Panc1 (cell line): ENCODE data around the gene MEIS1. TPM values are rescaled to one million over a fixed set of nuclear protein-coding genes. Genes with fewer than 3 reads are reported as not detected.

ENCODE experiments used
- ATAC-seq: fragments of 200-7000 bp; cut with Tn5 transposase; 2 replicates; pipeline ENCODE4 v1.9.1; 2020; ENCODE audit warnings: mild to moderate bottlenecking, moderate library complexity
- BruUV-seq: library from RNA; stranded (reverse); fragments of 400-500 nt; replicated peaks from 2 replicates; lab custom pipeline; 2021; lab: Mats Ljungman, UMichigan
- CTCF ChIA-PET: fragments of 300-600 bp; sonication (Branson Sonifier 250); formaldehyde crosslinking; loops from one replicate; lab custom pipeline; 2022; ENCODE audit warnings: antibody characterized with exemption; lab: Charles Lee
- POLR2A ChIA-PET: fragments of 300-600 bp; sonication (Branson Sonifier 250); formaldehyde crosslinking; loops from one replicate; lab custom pipeline; 2022; ENCODE audit warnings: antibody characterized with exemption; lab: Charles Lee
- DNase-seq: peaks from one replicate; pipeline ENCODE4 v3.0.0-alpha.2; 2010; ENCODE audit warnings: low read depth, low spot score
- H3K27ac ChIP-seq: 2 replicates; pipeline ENCODE4 v1.5.1; 2011; ENCODE audit warnings: mild to moderate bottlenecking, low read length, inconsistent platforms
- H3K27me3 ChIP-seq: fragments of 200-500 bp; sonication (Bioruptor generic); 2 replicates; pipeline ENCODE4 v1.6.0; 2014; ENCODE audit warnings: low read length, inconsistent platforms; ENCODE audit not compliant: control insufficient read depth, insufficient read depth
- H3K36me3 ChIP-seq: fragments of 200-500 bp; sonication (Bioruptor generic); 2 replicates; pipeline ENCODE4 v1.5.1; 2014; ENCODE audit warnings: inconsistent platforms, mild to moderate bottlenecking, low read length, moderate library complexity; ENCODE audit not compliant: control insufficient read depth, insufficient read depth
- H3K4me1 ChIP-seq: 2 replicates; pipeline ENCODE4 v1.5.1; 2011; ENCODE audit warnings: inconsistent platforms, mild to moderate bottlenecking, low read length, moderate library complexity; ENCODE audit not compliant: control insufficient read depth, insufficient read depth
- H3K4me3 ChIP-seq, 2 experiments: 2 replicates each; pipeline ENCODE4 v1.5.1; 2011 to 2012; ENCODE audit warnings: low read depth in 2 of 2, low read length in 2 of 2, mild to moderate bottlenecking in 2 of 2, inconsistent platforms in 1 of 2, moderate library complexity in 1 of 2
- H3K9me3 ChIP-seq: fragments of 200-500 bp; sonication (Bioruptor generic); 2 replicates; pipeline ENCODE4 v1.5.1; 2014; ENCODE audit warnings: low read depth, mild to moderate bottlenecking, inconsistent platforms, low read length, moderate library complexity; ENCODE audit not compliant: control insufficient read depth, insufficient read depth
- CTCF ChIP-seq: fragments of 450-650 bp; IDR thresholded peaks from 2 replicates; pipeline ENCODE4 v1.5.1; 2017; ENCODE audit warnings: mild to moderate bottlenecking
- POLR2AphosphoS5 ChIP-seq: IDR thresholded peaks from 2 replicates; pipeline ENCODE4 v1.6.1; 2012; ENCODE audit warnings: mild to moderate bottlenecking, low read depth, low read length, moderate library complexity
- REST ChIP-seq, 2 experiments: IDR thresholded peaks; 2 replicates each; pipeline ENCODE4 v1.6.1; 2011 to 2012; ENCODE audit warnings: low read depth in 2 of 2, control low read depth in 1 of 2, low read length in 1 of 2, mild to moderate bottlenecking in 1 of 2, moderate library complexity in 1 of 2; ENCODE audit not compliant: insufficient read depth in 1 of 2
- SIN3A ChIP-seq: IDR thresholded peaks from 2 replicates; pipeline ENCODE4 v1.6.1; 2012; ENCODE audit warnings: low read depth, mild to moderate bottlenecking, low read length, moderate library complexity, borderline replicate concordance; ENCODE audit not compliant: insufficient read depth
- TCF7L2 ChIP-seq: IDR thresholded peaks from 2 replicates; pipeline ENCODE4 v1.6.1; 2011; ENCODE audit warnings: mild to moderate bottlenecking, low read depth, low read length, inconsistent platforms
- in situ Hi-C: cut with HindIII; loops from 2 replicates; pipeline ENCODE4 v1.10.0; 2016; ENCODE audit warnings: low sequenced_read_pairs, low pct_unique_long_range_greater_than_20kb
- intact Hi-C: fragments of 100-400 bp; cut with micrococcal nuclease; formaldehyde crosslinking; loops from one replicate; pipeline ENCODE4 v1.10.0; 2022; ENCODE audit not compliant: unreplicated experiment
- total RNA-seq: library from RNA; stranded (reverse); gene quantifications from one replicate; pipeline ENCODE4 v1.2.1, GENCODE V29; 2021; ENCODE audit not compliant: unreplicated experiment

MEIS1 gene
- total RNA-seq, 1 experiment from 2014 or later = 2.0 TPM

GRCh38 chr2:66466433-66466832, 31.5 kb downstream of the MEIS1 start:
- intact Hi-C loops = no loop called here
- ATAC-seq (no peak), DNase-seq (no peak)
- H3K36me3 ChIP-seq = no peaks in the 10 kb centered on the region
- H3K4me3 ChIP-seq = no peak overlapping the region
- in situ Hi-C loops = no loop called here
- ChIA-PET CTCF (no interaction called here), POLR2A (no interaction called here)
- TF ChIP-seq CTCF (no peak), REST (IDR thresholded peaks at IDR 0.05; ENCODE audit: insufficient read depth in 1 of 2, low read depth in 2 of 2, low read length in 1 of 2) (no peak), TCF7L2 (no peak), POLR2AphosphoS5 (no peak), SIN3A (no peak)
- no peaks in the 10 kb centered on the region for H3K9me3 ChIP-seq
- H3K27me3 ChIP-seq = peaks cover 2% of the 10 kb centered on the region
- no peak overlapping the region for H3K27ac ChIP-seq
- H3K4me1 ChIP-seq = no peaks in the 10 kb centered on the region
- no TSS peak for BruUV-seq

- DNase-seq = no peak
- ChIA-PET POLR2A (no interaction called here), CTCF (no interaction called here)
- Histone ChIP-seq H3K9me3 (no peaks in the 10 kb centered on the region), H3K27ac (no peak overlapping the region), H3K36me3 (no peaks in the 10 kb centered on the region), H3K27me3 (peaks cover 2% of the 10 kb centered on the region), H3K4me1 (no peaks in the 10 kb centered on the region), H3K4me3 (no peak overlapping the region)
- in situ Hi-C loops (no loop called here), intact Hi-C loops (no loop called here)
- TF ChIP-seq TCF7L2 (no peak), SIN3A (no peak), CTCF (no peak), POLR2AphosphoS5 (no peak), REST (IDR thresholded peaks at IDR 0.05; ENCODE audit: insufficient read depth in 1 of 2, low read depth in 2 of 2, low read length in 1 of 2) (no peak)
- BruUV-seq = no TSS peak
- no peak for ATAC-seq
These were observed 32.8 kb downstream of the MEIS1 start for GRCh38 chr2:66467718-66468117.
